Measurements from ENCODE around the gene DSCAML1.

DNA sequence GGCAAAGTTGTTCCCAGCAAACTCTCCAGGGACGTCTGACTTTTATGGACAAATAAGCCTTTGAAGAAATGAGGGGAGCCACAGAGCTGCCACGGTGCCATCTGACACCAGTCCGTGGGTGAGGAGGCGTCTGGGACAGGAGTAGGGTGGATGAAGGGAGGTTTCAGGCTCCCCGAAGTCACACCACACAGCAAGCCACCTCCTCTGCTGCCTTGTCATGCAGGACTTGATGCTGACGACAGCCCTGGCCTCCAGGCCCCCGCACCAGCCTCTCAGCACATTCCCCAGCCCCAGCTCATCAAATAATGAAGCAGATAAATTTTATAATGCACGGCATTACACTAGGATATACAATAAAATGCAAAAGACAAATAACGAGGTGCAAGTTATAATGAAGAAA is 312.9 kb downstream of the DSCAML1 start:
- TF ChIP-seq, protein P1, sequence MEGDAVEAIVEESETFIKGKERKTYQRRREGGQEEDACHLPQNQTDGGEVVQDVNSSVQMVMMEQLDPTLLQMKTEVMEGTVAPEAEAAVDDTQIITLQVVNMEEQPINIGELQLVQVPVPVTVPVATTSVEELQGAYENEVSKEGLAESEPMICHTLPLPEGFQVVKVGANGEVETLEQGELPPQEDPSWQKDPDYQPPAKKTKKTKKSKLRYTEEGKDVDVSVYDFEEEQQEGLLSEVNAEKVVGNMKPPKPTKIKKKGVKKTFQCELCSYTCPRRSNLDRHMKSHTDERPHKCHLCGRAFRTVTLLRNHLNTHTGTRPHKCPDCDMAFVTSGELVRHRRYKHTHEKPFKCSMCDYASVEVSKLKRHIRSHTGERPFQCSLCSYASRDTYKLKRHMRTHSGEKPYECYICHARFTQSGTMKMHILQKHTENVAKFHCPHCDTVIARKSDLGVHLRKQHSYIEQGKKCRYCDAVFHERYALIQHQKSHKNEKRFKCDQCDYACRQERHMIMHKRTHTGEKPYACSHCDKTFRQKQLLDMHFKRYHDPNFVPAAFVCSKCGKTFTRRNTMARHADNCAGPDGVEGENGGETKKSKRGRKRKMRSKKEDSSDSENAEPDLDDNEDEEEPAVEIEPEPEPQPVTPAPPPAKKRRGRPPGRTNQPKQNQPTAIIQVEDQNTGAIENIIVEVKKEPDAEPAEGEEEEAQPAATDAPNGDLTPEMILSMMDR (IDR thresholded peaks at IDR 0.05; ENCODE audit: insufficient read depth, low read depth, low read length): no peak
- no peak for TF ChIP-seq EZH2 (IDR thresholded peaks at IDR 0.05; ENCODE audit: insufficient read depth, low read length)
